GM12801 (cell line): ENCODE data around the gene SEC24A.

Experiments used
- TF ChIP-seq, protein P1 (sequence below): IDR thresholded peaks from one replicate; pipeline ENCODE4 v1.5.1; 2011; ENCODE audit warnings: control low read depth; ENCODE audit not compliant: insufficient read length; ENCODE audit errors: extremely low read depth

SEC24A gene

DNA sequence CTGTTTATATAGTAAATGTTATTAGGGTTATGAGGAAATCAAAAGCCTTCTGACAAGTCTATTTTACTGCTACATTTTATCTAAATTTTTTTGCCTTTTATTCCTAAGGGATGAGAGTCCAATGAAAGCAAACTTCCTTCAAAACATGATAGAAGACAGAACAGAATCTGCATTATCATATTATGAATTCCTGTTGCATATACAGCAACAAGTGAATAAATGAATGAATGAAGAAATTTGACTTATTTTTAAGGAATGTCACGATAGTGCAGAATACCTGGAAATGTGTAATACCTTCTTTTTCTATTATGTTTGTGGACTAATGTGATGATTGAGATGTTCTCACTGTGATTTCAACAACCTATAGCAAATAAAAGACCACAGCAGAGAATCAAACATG is 76.3 kb downstream of the SEC24A start:
- TF ChIP-seq, protein P1, sequence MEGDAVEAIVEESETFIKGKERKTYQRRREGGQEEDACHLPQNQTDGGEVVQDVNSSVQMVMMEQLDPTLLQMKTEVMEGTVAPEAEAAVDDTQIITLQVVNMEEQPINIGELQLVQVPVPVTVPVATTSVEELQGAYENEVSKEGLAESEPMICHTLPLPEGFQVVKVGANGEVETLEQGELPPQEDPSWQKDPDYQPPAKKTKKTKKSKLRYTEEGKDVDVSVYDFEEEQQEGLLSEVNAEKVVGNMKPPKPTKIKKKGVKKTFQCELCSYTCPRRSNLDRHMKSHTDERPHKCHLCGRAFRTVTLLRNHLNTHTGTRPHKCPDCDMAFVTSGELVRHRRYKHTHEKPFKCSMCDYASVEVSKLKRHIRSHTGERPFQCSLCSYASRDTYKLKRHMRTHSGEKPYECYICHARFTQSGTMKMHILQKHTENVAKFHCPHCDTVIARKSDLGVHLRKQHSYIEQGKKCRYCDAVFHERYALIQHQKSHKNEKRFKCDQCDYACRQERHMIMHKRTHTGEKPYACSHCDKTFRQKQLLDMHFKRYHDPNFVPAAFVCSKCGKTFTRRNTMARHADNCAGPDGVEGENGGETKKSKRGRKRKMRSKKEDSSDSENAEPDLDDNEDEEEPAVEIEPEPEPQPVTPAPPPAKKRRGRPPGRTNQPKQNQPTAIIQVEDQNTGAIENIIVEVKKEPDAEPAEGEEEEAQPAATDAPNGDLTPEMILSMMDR: no peak

DNA sequence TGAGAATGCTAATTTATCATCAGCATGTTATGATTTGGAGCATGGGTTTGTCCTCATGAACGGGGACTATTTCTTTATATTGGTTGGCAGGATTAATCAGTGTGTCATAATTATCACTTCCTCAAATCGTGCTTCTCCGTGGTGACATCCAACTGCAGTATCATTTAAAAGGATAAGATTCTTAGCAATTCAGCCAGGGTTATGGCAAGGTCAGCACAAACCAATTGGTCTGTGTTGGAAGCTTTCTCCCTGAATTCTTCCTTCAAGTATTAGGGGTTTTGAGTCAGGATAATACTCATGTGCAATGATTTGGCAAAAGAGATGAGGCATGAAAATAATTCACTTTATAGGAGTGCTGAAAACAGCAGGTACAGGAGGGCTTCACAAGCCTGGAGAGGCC is 84.2 kb downstream of the SEC24A start:
- TF ChIP-seq, protein P1: no peak

DNA sequence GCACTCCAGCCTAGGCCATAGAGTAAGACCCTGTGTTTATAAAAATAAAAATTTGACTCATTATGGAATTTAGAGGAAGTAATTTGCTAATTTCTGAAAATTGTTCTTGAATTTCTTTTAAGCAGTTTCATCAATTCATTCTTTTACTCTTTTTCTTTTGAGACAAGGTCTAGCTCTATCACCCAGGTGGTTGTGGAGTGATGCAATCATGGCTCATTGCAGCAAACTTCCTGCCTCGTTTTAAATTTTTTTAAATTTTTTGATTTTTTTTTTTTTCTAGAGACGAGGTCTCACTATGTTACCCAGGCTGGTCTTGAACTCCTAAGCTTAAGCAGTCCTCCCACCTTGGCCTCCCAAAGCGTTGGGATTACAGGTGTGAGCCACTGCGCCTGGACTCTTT is 86.7 kb downstream of the SEC24A start:
- TF ChIP-seq, protein P1: no peak

DNA sequence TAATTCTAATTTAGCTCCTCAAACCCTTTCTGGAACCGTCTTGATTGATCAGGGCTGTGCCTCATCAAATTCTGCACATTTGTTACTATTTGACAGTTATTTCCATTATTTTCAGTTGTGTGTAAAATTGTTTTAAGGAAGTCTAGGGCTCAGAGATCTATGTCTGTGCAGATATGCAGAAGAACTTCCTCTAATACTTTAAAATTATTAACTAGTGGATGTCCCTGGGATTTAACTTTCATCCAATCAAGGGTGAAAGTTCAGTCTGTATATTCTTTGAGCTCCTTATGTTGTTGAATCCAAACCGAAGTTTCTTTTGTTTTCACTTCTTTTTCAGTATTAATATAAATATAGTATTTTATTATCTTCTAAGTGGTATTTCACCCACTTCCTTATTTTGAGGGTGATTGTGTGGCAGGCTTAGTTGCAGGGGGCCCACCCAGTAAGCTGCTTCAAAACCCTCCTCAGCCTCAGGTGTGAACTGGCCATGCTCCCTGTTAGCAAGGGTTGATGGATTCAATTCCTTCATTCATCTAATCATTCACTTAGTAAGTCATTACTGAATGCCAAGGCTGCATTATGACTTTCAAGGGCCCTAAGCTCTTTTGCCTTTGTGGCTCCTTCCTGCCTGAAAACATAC is 87.7 kb downstream of the SEC24A start:
- TF ChIP-seq, protein P1: no peak

DNA sequence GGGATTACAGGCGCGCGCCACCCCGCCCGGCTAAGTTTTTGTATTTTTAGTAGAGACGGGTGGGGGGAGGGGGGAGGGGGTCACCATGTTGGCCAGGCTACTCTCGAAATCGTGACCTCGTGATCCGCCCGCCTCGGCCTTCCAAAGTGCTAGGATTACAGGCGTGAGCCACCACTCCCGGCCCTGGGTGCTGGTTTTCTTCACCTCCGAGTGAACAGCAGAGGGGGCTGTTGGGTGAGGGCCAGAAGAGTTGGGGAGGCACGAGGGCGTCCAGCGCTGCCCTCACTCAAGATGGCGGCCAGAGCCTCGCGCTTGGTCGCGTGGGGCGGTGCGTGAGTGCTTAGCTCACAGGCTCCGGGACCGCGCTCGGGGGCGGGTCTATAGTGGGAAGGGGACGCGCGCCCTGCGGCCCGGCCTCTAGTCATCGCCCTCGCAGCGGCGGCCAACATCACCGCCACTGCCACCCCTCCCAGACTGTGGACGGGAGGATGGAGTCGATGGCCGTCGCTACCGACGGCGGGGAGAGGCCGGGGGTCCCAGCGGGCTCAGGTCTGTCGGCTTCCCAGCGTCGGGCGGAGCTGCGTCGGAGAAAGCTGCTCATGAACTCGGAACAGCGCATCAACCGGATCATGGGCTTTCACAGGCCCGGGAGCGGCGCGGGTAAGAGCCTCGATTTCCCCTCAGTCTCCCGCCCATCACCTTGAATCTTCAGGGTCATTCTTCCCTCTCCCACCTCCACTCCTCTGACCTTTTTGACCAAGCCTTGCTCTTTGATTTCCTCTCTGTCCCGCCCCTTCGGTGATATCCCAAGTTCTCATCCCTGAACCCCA is 89.8 kb downstream of the SEC24A start, which contains the start of gene CAMLG:
Gene CAMLG (plus strand): TSS at position 416 of the 830 bp plus-strand sequence. CDS start 73 bp downstream, at position 489.
- TF ChIP-seq, protein P1: no peak

DNA sequence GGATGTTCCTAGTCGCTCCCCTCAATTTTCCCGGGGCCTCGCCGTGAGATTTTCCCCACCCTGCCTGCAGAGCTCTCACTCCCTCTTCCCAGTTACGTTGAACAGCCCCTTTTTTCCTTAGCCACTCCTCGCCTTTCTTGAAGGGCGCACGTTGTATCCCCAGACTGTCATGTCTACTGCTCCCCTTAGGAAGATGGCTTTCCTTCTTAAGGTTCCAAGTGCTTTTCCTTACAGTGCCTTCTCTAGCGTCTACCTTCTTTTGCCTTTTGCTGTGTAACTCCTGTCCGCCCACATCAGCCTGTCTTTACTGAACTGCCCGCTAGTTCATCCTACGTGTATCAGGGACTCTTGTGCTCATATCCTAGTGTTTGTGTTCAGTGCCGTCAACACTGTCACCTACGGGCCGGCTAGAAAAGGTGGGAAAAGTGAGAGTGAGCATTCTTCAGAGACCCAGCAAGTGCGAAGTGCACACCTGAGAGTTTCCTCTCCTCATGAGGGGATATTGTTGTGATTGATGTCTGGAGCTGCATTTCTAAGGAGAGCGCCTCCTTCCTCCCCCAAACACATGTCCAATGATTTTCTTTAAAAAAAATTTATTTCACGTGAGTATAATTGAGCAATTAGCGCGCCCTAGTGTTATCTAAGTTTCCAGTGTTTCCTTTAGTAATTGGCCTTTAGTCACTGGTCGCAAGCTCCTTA is 90.5 kb downstream of the SEC24A start:
- TF ChIP-seq, protein P1: no peak

DNA sequence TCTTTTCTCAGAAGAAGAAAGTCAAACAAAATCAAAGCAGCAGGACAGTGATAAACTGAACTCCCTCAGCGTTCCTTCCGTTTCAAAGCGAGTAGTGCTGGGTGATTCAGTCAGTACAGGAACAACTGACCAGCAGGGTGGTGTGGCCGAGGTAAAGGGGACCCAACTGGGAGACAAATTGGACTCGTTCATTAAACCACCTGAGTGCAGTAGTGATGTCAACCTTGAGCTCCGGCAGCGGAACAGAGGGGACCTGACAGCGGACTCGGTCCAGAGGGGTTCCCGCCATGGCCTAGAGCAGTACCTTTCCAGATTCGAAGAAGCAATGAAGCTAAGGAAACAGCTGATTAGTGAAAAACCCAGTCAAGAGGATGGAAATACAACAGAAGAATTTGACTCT is 92.5 kb downstream of the SEC24A start:
- TF ChIP-seq, protein P1: no peak
